ENCODE measurements around the gene VSX1. TPM values are rescaled to one million over a fixed set of nuclear protein-coding genes. Genes with fewer than 3 reads are reported as not detected.

VSX1 gene
- total RNA-seq, 1 experiment from 2014 or later: not detected

DNA sequence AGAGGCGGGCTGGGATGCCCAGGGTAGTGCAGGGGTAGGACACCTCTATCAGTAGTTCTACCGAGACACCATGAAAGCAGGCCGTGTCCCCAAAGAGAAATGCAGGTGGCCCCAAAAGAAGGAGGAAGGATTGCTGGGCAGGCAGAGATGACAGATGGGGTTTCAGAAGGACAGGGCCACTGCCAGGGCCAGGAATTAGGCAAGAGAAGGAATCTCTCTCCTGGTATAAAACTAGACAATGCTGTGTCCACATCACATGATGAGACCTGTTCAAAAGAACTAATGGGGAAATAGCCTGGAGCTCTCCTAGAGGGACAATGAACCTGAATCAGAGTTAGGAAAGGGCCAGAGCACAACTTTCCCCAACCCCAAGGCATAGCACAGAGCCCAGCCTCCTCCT lies 21.6 kb upstream of the VSX1 start:
- H3K4me1 ChIP-seq (ENCODE audit: insufficient read depth, low read length, poor library complexity, severe bottlenecking): no peaks in the 10 kb centered on the region
- ChIA-PET CTCF (no interaction called here), POLR2A (ENCODE audit: low non-redundant PET) (no interaction called here)
- intact Hi-C loops (cut with micrococcal nuclease; ENCODE audit: unreplicated experiment): no loop called here
- no peaks in the 10 kb centered on the region for H3K9me3 ChIP-seq (ENCODE audit: low read depth, low read length, poor library complexity, severe bottlenecking)
- TF ChIP-seq, protein P1, sequence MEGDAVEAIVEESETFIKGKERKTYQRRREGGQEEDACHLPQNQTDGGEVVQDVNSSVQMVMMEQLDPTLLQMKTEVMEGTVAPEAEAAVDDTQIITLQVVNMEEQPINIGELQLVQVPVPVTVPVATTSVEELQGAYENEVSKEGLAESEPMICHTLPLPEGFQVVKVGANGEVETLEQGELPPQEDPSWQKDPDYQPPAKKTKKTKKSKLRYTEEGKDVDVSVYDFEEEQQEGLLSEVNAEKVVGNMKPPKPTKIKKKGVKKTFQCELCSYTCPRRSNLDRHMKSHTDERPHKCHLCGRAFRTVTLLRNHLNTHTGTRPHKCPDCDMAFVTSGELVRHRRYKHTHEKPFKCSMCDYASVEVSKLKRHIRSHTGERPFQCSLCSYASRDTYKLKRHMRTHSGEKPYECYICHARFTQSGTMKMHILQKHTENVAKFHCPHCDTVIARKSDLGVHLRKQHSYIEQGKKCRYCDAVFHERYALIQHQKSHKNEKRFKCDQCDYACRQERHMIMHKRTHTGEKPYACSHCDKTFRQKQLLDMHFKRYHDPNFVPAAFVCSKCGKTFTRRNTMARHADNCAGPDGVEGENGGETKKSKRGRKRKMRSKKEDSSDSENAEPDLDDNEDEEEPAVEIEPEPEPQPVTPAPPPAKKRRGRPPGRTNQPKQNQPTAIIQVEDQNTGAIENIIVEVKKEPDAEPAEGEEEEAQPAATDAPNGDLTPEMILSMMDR (conservative IDR thresholded peaks at IDR 0.05; ENCODE audit: low read depth, low read length): no peak
- TF ChIP-seq EZH2 (IDR thresholded peaks at IDR 0.05; ENCODE audit: borderline replicate concordance, low read depth, low read length, poor library complexity, severe bottlenecking): no peak
- H3K36me3 ChIP-seq (ENCODE audit: insufficient read depth, low read length, poor library complexity, severe bottlenecking): no peaks in the 10 kb centered on the region
- peaks cover 12% of the 10 kb centered on the region for H3K27me3 ChIP-seq (replicated peaks; ENCODE audit: insufficient read depth, low read depth, low read length, poor library complexity)
- H3K4me3 ChIP-seq (ENCODE audit: low read depth, low read length, poor library complexity, severe bottlenecking): no peak overlapping the region
- BruUV-seq (replicated peaks): no TSS peak
- H3K27ac ChIP-seq (ENCODE audit: low read depth, low read length, poor library complexity, severe bottlenecking): no peak overlapping the region
- no peak for DNase-seq (ENCODE audit: low spot score)

DNA sequence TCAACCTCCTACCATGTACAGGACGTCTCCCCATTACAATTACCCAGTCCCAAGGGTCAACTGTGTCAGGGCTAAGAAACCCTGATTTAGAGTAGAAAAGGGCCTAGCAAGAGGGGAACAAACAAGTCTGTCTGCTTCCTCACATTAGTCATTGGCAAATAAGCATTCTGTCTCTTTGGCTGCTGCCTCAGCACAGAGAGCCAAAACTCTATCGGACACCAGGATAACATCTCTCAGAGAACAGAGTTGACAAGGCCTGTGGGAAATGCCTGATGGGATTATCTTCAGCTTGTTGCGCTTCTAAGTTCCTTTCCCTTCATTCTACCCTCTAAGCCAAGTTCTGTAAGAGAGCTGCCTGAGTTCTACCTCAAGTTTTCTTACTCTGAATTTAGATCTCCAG lies 19.0 kb upstream of the VSX1 start:
- CTCF ChIA-PET: no interaction called here
- TF ChIP-seq, protein P1 (conservative IDR thresholded peaks at IDR 0.05; ENCODE audit: low read depth, low read length): no peak
- TF ChIP-seq EZH2 (IDR thresholded peaks at IDR 0.05; ENCODE audit: borderline replicate concordance, low read depth, low read length, poor library complexity, severe bottlenecking): no peak
- intact Hi-C loops (cut with micrococcal nuclease; ENCODE audit: unreplicated experiment): no loop called here

DNA sequence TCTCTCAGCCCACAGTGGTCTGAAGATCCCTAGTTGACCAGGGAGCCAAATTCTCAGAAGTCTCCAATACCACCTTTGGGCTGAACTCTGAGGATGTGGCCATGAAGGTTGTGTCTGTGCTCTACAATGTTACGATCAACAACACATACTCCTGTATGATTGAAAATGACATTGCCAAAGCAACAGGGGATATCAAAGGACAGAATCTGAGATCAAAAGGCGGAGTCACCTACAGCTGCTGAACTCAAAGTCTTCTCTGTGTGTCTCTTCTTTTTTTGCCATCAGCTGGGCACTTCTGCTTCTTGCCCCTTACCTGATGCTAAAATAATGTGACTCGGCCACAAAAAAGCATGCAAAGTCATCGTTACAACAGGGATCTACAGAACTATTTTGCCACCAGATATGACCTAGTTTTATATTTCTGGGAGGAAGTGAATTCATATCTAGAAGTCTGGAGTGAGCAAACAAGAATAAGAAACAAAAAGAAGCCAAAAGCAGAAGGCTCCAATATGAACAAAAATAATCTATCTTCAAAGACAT lies 17.7 kb upstream of the VSX1 start:
- ChIA-PET POLR2A (ENCODE audit: low non-redundant PET) (no interaction called here), CTCF (no interaction called here)
- intact Hi-C loops (cut with micrococcal nuclease; ENCODE audit: unreplicated experiment): no loop called here
- Histone ChIP-seq H3K36me3 (ENCODE audit: insufficient read depth, low read length, poor library complexity, severe bottlenecking) (no peaks in the 10 kb centered on the region), H3K9me3 (ENCODE audit: low read depth, low read length, poor library complexity, severe bottlenecking) (no peaks in the 10 kb centered on the region), H3K27ac (ENCODE audit: low read depth, low read length, poor library complexity, severe bottlenecking) (no peak overlapping the region), H3K4me1 (ENCODE audit: insufficient read depth, low read length, poor library complexity, severe bottlenecking) (no peaks in the 10 kb centered on the region), H3K4me3 (ENCODE audit: low read depth, low read length, poor library complexity, severe bottlenecking) (no peak overlapping the region), H3K27me3 (replicated peaks; ENCODE audit: insufficient read depth, low read depth, low read length, poor library complexity) (peaks cover 48% of the 10 kb centered on the region)
- no TSS peak for BruUV-seq (replicated peaks)
- no peak for TF ChIP-seq EZH2 (IDR thresholded peaks at IDR 0.05; ENCODE audit: borderline replicate concordance, low read depth, low read length, poor library complexity, severe bottlenecking)
- TF ChIP-seq, protein P1 (conservative IDR thresholded peaks at IDR 0.05; ENCODE audit: low read depth, low read length): no peak
- DNase-seq (ENCODE audit: low spot score): no peak

More for the DNA sequence above, 19.0 kb upstream of the VSX1 start:
- POLR2A ChIA-PET (ENCODE audit: low non-redundant PET): no interaction called here
- Histone ChIP-seq H3K27ac (ENCODE audit: low read depth, low read length, poor library complexity, severe bottlenecking) (no peak overlapping the region), H3K27me3 (replicated peaks; ENCODE audit: insufficient read depth, low read depth, low read length, poor library complexity) (peaks cover 36% of the 10 kb centered on the region), H3K4me3 (ENCODE audit: low read depth, low read length, poor library complexity, severe bottlenecking) (no peak overlapping the region), H3K36me3 (ENCODE audit: insufficient read depth, low read length, poor library complexity, severe bottlenecking) (no peaks in the 10 kb centered on the region), H3K4me1 (ENCODE audit: insufficient read depth, low read length, poor library complexity, severe bottlenecking) (no peaks in the 10 kb centered on the region), H3K9me3 (ENCODE audit: low read depth, low read length, poor library complexity, severe bottlenecking) (no peaks in the 10 kb centered on the region)
- BruUV-seq (replicated peaks): no TSS peak
- DNase-seq (ENCODE audit: low spot score): no peak

Data from A673 (cell line).